Activated CD8-positive, alpha-beta memory T cell treated with anti-CD3 and anti-CD28 coated beads for 4 hours (primary cell): ENCODE measurements around the gene SRPK1.

ENCODE experiments used
- DNase-seq, 2 donors: peaks; one replicate each; pipeline ENCODE4 v3.0.0-alpha.2; 2020; ENCODE audit warnings: low read depth in 2 of 2

The SRPK1 gene

GRCh38 chr6:35898003-35898402, 22.9 kb downstream of the SRPK1 start:
- DNase-seq, result no peak

GRCh38 chr6:35897486-35897885, 23.4 kb downstream of the SRPK1 start:
- no peak for DNase-seq

- no peak for DNase-seq
Observed at GRCh38 chr6:35897036-35897435, 23.9 kb downstream of the SRPK1 start.

GRCh38 chr6:35896228-35896627, 24.7 kb downstream of the SRPK1 start:
- DNase-seq, result no peak

- no peak for DNase-seq
Observed at GRCh38 chr6:35895560-35895959, 25.3 kb downstream of the SRPK1 start.

GRCh38 chr6:35894776-35895175, 26.1 kb downstream of the SRPK1 start:
- no peak for DNase-seq

GRCh38 chr6:35893246-35893645, 27.7 kb downstream of the SRPK1 start:
- DNase-seq, result no peak

- DNase-seq, result no peak
Observed at GRCh38 chr6:35892482-35892881, 28.4 kb downstream of the SRPK1 start.

GRCh38 chr6:35879151-35879550, 41.7 kb downstream of the SRPK1 start:
- no peak for DNase-seq

GRCh38 chr6:35876902-35877301, 44.0 kb downstream of the SRPK1 start:
- DNase-seq, result no peak

- DNase-seq, result no peak
Observed at GRCh38 chr6:35874730-35875129, 46.2 kb downstream of the SRPK1 start.

GRCh38 chr6:35859367-35859766, 61.5 kb downstream of the SRPK1 start:
- DNase-seq, result no peak

- DNase-seq, result no peak
Observed at GRCh38 chr6:35857853-35858252, 63.0 kb downstream of the SRPK1 start.

GRCh38 chr6:35856250-35856649, 64.6 kb downstream of the SRPK1 start:
- no peak for DNase-seq

GRCh38 chr6:35852994-35853393, 67.9 kb downstream of the SRPK1 start:
- DNase-seq, result no peak

GRCh38 chr6:35850208-35850607, 70.7 kb downstream of the SRPK1 start:
- DNase-seq, result no peak

- no peak for DNase-seq
Observed at GRCh38 chr6:35844290-35844689, 76.6 kb downstream of the SRPK1 start.

GRCh38 chr6:35842381-35842780, 78.5 kb downstream of the SRPK1 start:
- DNase-seq, result no peak

GRCh38 chr6:35839019-35839418, 81.9 kb downstream of the SRPK1 start:
- no peak for DNase-seq

- DNase-seq, result no peak
Observed at GRCh38 chr6:35833536-35833935, 87.4 kb downstream of the SRPK1 start.

- no peak for DNase-seq
Observed at GRCh38 chr6:35831257-35832007, 89.5 kb downstream of the SRPK1 start.

GRCh38 chr6:35829306-35829705, 91.6 kb downstream of the SRPK1 start:
- no peak for DNase-seq

- DNase-seq, result no peak
Observed at GRCh38 chr6:35824552-35825192, 96.2 kb downstream of the SRPK1 start.

- no peak for DNase-seq
Observed at GRCh38 chr6:35823601-35824000, 97.3 kb downstream of the SRPK1 start.
